H7 (cell line): Measurements from ENCODE around the gene DNASE2B. TPM values are rescaled to one million over a fixed set of nuclear protein-coding genes. Genes with fewer than 3 reads are reported as not detected.
"Not testable (repeated sequence)": the region's sequence is repeated elsewhere in the genome, so short reads cannot be mapped to it uniquely, and the experiment has no call there.

Source experiments
- DNase-seq: peaks from one replicate; pipeline ENCODE4 v3.0.0; 2012
- H3K27me3 ChIP-seq: 2 replicates; pipeline ENCODE4 v1.6.0; 2011; ENCODE audit warnings: mild to moderate bottlenecking, low read length; ENCODE audit not compliant: control insufficient read depth, insufficient read depth
- H3K36me3 ChIP-seq: replicated peaks from 2 replicates; pipeline ENCODE4 v1.5.1; 2011; ENCODE audit warnings: low read length; ENCODE audit not compliant: control insufficient read depth, insufficient read depth
- H3K4me3 ChIP-seq: 2 replicates; pipeline ENCODE4 v1.5.1; 2011; ENCODE audit warnings: low read depth, mild to moderate bottlenecking, control low read depth, low read length, moderate library complexity; ENCODE audit not compliant: insufficient read depth
- total RNA-seq: library from RNA; depleted of rRNA; stranded (reverse); fragments of >200 nt; shearing (Covaris generic); gene quantifications from 2 replicates; pipeline ENCODE4 v1.2.3, GENCODE V29; 2014; rRNA removed

DNASE2B gene
- total RNA-seq, 1 experiment from 2014 or later, result 0.38 TPM

DNA sequence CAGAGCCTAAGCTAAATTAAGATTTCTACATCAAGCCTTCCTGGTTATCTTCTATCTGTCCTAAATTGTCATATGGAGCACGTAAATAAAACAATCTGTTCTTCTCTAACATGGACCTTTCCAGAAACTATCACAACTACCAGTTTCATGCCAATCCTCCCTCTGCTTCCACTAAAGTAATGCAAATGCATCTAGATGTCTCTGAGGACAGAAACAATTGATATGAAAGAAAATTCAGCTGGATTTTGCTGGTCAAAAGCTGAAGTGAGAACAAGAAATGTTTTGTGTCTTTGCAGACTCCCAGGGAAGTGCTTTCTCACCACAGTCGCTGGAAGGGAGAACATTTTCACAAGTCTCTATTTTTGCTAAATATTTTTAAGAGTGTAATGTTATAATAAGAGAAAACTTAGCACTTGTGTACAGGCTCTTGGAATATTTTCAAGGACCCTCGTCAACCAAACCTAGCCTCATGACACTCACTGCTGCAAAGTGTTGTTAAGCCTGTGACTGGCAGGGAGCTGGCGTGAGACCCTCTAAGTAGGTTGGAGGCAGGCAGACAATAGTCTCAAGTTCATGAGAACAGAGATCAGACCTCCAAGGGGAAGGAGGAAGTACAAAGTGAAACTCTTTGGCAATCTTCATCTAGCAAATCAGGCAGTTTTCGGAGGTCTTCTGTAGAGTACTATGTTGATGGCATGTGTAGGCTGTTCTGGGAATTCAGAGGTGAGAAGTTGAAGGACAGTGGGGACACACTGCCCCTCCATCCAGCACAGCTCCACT lies 38.8 kb downstream of the DNASE2B start:
- Histone ChIP-seq H3K4me3 (no peak overlapping the region), H3K36me3 (no peaks in the 10 kb centered on the region), H3K27me3 (no peaks in the 10 kb centered on the region)
- no peak for DNase-seq

DNA sequence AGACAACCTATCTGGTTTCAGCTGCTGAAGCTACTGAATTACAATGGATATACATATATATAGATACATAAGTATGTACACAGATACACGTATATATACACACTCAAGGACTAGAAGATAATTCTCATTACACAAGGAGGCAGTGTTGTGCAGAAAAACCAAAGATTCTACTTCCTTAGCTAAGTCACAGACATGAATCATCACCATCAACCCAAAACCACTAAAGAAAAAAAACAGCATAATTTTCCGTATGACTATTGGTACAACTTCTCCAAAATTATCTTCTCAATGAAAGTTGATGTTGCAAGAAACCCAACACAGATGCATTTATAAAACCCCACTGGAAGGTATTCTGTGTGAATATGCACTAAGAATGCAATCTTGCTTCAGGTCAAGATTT lies 44.0 kb downstream of the DNASE2B start:
- no peak for DNase-seq
- H3K36me3 ChIP-seq, result no peaks in the 10 kb centered on the region

DNA sequence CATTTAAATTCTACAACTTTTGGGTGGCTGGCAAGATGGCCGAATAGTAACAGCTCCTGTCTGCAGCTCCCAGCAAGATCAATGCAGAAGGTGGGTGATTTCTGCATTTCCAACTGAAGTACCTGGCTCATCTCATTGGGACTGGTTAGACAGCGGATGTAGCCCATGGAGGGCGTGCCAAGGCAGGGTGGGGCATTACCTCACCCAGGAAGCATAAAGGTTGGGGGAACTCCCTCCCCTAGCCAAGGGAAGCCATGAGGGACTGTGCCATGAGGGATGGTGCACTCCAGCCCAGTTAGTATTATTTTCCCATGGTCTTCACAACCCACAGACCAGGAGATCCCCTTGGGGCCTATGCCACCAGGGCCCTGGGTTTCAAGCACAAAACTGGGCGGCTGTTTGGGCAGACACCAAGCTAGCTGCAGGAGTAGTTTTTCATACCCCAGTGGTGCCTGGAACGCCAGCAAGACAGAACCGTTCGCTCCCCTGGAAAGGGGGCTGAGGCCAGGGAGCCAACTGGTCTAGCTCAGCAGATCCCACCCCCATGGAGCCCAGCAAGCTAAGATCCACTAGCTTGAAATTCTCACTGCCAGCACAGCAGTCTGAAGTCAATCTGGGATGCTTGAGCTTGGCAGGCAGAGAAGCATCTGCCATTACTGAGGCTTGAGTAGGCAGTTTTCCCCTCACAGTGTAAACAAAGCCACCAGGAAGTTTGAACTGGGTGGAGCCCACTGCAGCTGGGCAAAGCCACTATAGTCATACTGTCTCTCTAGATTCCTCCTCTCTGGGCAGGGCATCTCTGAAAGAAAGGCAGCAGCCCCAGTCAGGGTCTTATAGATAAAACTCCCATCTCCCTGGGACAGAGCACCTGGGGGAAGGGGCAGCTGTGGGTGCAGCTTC lies 44.7 kb downstream of the DNASE2B start:
- not testable (repeated sequence) for DNase-seq, H3K4me3 ChIP-seq, H3K27me3 ChIP-seq, H3K36me3 ChIP-seq

More for the DNA sequence above, 44.0 kb downstream of the DNASE2B start:
- Histone ChIP-seq H3K4me3 (no peak overlapping the region), H3K27me3 (no peaks in the 10 kb centered on the region)

DNA sequence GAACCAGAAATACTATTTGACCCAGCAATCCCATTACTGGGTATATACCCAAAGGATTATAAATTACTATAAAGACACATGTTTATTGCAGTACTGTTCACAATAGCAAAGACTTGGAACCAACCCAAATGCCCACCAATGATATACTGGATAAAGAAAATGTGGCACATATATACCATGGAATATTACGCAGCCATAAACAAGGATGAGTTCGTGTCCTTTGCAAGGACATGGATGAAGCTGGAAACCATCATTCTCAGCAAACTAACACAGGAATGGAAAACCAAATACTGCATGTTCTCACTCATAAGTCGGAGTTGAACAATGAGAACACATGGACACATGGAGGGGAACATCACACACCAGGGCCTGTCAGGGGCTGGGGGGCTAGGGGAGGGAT lies 50.4 kb downstream of the DNASE2B start:
- not testable (repeated sequence) for H3K4me3 ChIP-seq, H3K27me3 ChIP-seq, H3K36me3 ChIP-seq, DNase-seq

DNA sequence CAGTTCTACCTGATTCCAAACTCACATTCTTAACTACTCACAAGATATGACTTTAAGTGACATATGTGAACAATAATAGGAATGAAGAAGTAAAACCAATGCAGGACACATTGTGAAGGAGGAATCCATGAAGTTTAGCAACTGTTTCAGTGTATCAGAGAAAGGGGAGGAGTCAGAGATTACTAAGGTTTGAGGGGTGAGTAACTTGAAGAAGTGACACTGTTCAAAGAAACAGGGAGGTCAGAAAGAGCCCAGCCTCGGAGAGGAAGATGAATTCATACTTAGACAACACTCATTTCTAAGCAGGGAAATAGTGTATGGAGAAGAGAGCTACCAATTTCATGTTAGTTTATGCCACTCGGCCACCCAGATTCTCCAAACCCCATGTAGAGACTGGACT lies 52.6 kb downstream of the DNASE2B start:
- H3K36me3 ChIP-seq, result no peaks in the 10 kb centered on the region

DNA sequence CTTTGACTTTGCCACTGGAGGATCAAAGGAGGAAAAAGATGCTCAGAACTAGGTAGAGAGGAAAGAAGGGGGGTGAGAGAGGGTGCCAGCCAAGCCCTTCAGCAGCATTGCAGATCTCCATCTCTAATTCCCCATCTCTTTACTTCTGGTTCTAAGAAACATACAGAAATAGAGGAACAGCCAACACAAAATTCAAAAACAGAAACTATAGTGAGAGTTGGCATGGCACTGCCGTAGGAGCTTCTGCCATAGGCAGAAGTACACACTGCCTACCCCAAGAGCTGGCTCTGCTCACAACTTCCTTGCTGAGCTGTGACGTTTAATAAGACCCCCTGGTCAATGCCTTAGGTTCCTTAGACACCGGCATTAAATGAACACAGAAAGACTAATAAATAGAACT lies 54.2 kb downstream of the DNASE2B start:
- Histone ChIP-seq H3K4me3 (no peak overlapping the region), H3K27me3 (no peaks in the 10 kb centered on the region; the same call in 1 of the 2 replicates), H3K36me3 (no peaks in the 10 kb centered on the region)
- DNase-seq, result no peak

More for the DNA sequence above, 52.6 kb downstream of the DNASE2B start:
- DNase-seq, result no peak
- Histone ChIP-seq H3K27me3 (no peaks in the 10 kb centered on the region), H3K4me3 (no peak overlapping the region)

DNA sequence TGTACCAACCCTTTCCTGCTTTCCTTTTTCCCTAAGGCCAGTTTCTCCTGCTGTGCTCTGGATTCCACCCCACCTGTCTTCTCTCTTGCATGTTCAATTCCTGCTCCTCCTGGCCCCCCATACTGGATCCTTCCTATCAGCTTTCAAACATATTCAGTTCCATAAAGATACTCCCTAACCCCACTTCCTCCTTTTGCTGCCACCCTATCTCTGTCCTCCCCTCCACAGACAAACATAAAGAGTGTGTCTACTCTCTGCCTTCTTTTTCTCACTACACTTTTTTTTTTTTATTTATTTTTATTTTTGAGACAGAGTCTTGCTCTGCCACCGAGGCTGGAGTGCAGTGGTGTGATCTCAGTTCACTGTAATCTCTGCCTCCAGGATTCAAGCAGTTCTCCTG lies 63.8 kb downstream of the DNASE2B start:
- no peak for DNase-seq
- H3K36me3 ChIP-seq, result no peaks in the 10 kb centered on the region
- no peak overlapping the region for H3K4me3 ChIP-seq
- peaks cover 2% of the 10 kb centered on the region; the same call in 1 of the 2 replicates for H3K27me3 ChIP-seq

Other genes with a start within 250 kb of the DNASE2B start
- gene SAMD13, start 96.8 kb upstream of the DNASE2B start, total RNA-seq, result 2.1 and 3.1 TPM in 2 replicates
- gene RPF1, start 80.8 kb downstream of the DNASE2B start, total RNA-seq, result 82.5 and 93.8 TPM in 2 replicates
- gene SPATA1, start 107.9 kb downstream of the DNASE2B start, total RNA-seq, result 1.8 and 3.2 TPM in 2 replicates
- gene GNG5, start 108.1 kb downstream of the DNASE2B start, total RNA-seq, result 68.5 and 71.2 TPM in 2 replicates
- gene CTBS, start 176.0 kb downstream of the DNASE2B start, total RNA-seq, result 12.2 and 15.7 TPM in 2 replicates